Prostate gland (tissue), 2 donors: ENCODE measurements around the gene CACNA1F.

Experiments
- CTCF ChIP-seq, 4 experiments: fragments of 200-600 bp in 2 of 4; fragments of 450-650 bp in 2 of 4; sonication (generic) in 2 of 4; IDR thresholded peaks; 1 replicate in 3 of 4; 2 replicates in 1 of 4; pipeline ENCODE4 v1.5.1; 2016 to 2019; ENCODE audit warnings: antibody characterized with exemption in 4 of 4, mild to moderate bottlenecking in 2 of 4, moderate library complexity in 2 of 4
- POLR2A ChIP-seq: fragments of 450-650 bp; IDR thresholded peaks from one replicate; pipeline ENCODE4 v1.6.1; 2016; ENCODE audit warnings: antibody characterized with exemption, mild to moderate bottlenecking
- POLR2AphosphoS5 ChIP-seq: sonication (generic); formaldehyde crosslinking; IDR thresholded peaks from one replicate; pipeline ENCODE4 v1.6.1; 2017; ENCODE audit warnings: antibody characterized with exemption

GRCh38 chrX:49171752-49172279, 61.3 kb downstream of the CACNA1F start, which contains the start of gene PLP2:
- no peak for TF ChIP-seq POLR2AphosphoS5
- TF ChIP-seq CTCF (IDR thresholded peaks at IDR 0.05), result no peak
- peak; percentile 68 for TF ChIP-seq POLR2A
